GM12892 (cell line): ENCODE results near the gene AGR3.

ENCODE experiments used
- POLR2AphosphoS5 ChIP-seq: IDR thresholded peaks from 2 replicates; pipeline ENCODE4 v1.6.1; 2011; ENCODE audit warnings: low read depth, low read length, control low read depth
- TAF1 ChIP-seq: IDR thresholded peaks from 2 replicates; pipeline ENCODE4 v1.6.1; 2011; ENCODE audit warnings: low read depth, mild to moderate bottlenecking, control low read depth, low read length, borderline replicate concordance

DNA sequence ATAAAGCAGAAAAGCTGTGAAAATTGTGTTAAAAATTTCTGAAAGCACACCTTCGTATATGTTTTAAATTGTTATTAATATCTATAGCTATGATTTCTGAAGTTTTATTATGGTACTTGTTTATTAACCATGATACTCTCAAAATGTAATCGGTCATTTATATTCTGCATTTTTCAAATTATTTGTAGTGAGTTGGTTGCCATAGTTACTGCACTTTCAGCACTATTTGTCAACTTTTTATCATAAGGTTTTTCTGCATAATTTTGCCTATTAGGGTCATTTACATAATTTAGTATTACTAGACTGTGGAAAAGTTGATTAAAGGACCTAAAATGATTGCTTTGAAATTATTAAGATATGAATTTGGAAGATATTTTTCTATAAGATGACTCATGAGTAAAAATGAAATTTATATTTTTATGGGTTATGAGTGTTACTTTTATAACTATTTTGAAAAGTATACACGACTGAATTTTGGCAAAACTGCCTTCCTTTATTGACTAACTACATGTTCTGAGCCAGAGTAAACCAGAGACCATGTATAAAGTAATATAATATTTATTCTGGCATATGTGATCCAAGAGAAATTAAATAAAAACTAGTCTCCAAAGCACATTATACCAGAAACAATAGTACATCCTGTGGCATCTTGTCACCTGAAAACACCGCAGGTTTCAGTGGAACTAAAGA, 69.1 kb downstream of the AGR3 start:
- TF ChIP-seq POLR2AphosphoS5: no peak
- TF ChIP-seq TAF1: no peak
